Upper lobe of right lung (tissue), 1 donor: ENCODE measurements around the gene MYO1G. TPM values are rescaled to one million over a fixed set of nuclear protein-coding genes. Genes with fewer than 3 reads are reported as not detected.

Experiments used
- ATAC-seq: fragments of 200-7000 bp; cut with Tn5 transposase; one replicate; pipeline ENCODE4 v1.9.1; 2020; ENCODE audit warnings: mild to moderate bottlenecking, moderate library complexity
- DNase-seq: peaks from one replicate; pipeline ENCODE4 v3.0.0-alpha.2; 2020
- H3K27ac ChIP-seq: fragments of 200-600 bp; one replicate; pipeline ENCODE4 v1.8.0; 2022
- H3K27me3 ChIP-seq: fragments of 200-600 bp; one replicate; pipeline ENCODE4 v1.8.0; 2022; ENCODE audit warnings: mild to moderate bottlenecking
- H3K36me3 ChIP-seq: fragments of 200-600 bp; one replicate; pipeline ENCODE4 v1.8.0; 2022
- H3K4me1 ChIP-seq: fragments of 200-600 bp; one replicate; pipeline ENCODE4 v1.8.0; 2022
- H3K4me3 ChIP-seq: fragments of 200-600 bp; one replicate; pipeline ENCODE4 v1.8.0; 2022; ENCODE audit warnings: mild to moderate bottlenecking
- H3K9me3 ChIP-seq: fragments of 200-600 bp; one replicate; pipeline ENCODE4 v1.8.0; 2022
- intact Hi-C: fragments of 100-400 bp; cut with DNase I; formaldehyde crosslinking; loops from one replicate; pipeline ENCODE4 v1.11.0; 2022
- total RNA-seq: library from RNA; stranded (reverse); fragmentation: NEBNext Ultra II Directional; extraction: Animal tissue kit (Norgen Biotek cat#: 25700); gene quantifications from one replicate; pipeline ENCODE4 v1.2.1, GENCODE V29; 2021
- TF ChIP-seq, protein P1 (sequence below): fragments of 200-600 bp; IDR thresholded peaks from one replicate; pipeline ENCODE4 v1.8.0; 2022; ENCODE audit warnings: antibody characterized with exemption
- donor health status: DM: no; HTN: yes; CAD: no; lungs with severe emphysema.

The MYO1G gene
- total RNA-seq, 1 donor from 2014 or later = 21.0 TPM

DNA sequence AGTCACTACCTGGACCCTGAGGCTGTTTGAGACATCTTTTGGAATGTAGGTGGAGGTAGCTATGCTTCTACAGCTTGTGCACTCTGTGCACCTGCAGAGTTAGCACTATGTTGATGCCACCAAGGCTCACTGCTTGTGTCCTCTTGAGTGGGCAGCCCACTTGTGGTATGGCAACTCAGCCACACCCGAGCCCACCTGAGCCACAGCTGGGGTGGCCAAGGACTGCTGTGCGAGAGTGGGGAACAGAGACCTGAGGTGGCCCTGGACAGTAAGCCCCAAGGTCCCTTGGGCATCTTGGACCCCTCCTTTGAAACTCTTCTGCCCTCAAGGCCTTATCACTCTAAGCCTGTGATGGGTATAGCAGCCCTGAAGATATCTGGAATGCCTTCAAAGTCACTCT, 25.7 kb downstream of the MYO1G start:
- H3K36me3 ChIP-seq = no peaks in the 10 kb centered on the region
- ATAC-seq (no peak), DNase-seq (no peak)
- H3K4me3 ChIP-seq = no peak overlapping the region
- intact Hi-C loops = no loop called here
- no peaks in the 10 kb centered on the region for H3K4me1 ChIP-seq
- TF ChIP-seq, protein P1, sequence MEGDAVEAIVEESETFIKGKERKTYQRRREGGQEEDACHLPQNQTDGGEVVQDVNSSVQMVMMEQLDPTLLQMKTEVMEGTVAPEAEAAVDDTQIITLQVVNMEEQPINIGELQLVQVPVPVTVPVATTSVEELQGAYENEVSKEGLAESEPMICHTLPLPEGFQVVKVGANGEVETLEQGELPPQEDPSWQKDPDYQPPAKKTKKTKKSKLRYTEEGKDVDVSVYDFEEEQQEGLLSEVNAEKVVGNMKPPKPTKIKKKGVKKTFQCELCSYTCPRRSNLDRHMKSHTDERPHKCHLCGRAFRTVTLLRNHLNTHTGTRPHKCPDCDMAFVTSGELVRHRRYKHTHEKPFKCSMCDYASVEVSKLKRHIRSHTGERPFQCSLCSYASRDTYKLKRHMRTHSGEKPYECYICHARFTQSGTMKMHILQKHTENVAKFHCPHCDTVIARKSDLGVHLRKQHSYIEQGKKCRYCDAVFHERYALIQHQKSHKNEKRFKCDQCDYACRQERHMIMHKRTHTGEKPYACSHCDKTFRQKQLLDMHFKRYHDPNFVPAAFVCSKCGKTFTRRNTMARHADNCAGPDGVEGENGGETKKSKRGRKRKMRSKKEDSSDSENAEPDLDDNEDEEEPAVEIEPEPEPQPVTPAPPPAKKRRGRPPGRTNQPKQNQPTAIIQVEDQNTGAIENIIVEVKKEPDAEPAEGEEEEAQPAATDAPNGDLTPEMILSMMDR = no peak
- H3K9me3 ChIP-seq = no peaks in the 10 kb centered on the region
- H3K27me3 ChIP-seq = no peaks in the 10 kb centered on the region
- H3K27ac ChIP-seq = no peak overlapping the region

- Histone ChIP-seq H3K27ac (no peak overlapping the region), H3K9me3 (no peaks in the 10 kb centered on the region), H3K4me1 (no peaks in the 10 kb centered on the region), H3K27me3 (no peaks in the 10 kb centered on the region), H3K4me3 (no peak overlapping the region), H3K36me3 (no peaks in the 10 kb centered on the region)
- DNase-seq (no peak), ATAC-seq (no peak)
- TF ChIP-seq, protein P1 = no peak
- intact Hi-C loops = no loop called here
These were observed 29.5 kb downstream of the MYO1G start for GRCh38 chr7:44949303-44949702.

DNA sequence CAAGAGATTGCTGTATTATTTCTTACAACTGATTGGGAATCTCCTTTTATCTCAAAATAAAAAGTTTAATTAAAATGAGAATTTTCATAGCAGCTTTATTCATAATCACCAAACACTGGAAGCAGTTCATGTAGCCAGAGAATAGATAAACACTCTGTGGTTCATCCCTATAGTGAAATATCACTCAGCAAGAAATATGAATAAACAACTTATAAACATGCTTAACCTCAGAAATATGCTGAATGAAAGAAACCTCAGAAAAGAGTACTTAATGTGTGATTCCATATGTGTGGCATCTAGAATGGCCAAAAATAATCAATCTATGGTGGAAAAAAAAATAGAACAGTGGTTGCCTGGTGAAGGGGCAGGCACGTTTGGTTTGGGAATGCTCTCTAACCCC, 33.3 kb downstream of the MYO1G start:
- Histone ChIP-seq H3K36me3 (no peaks in the 10 kb centered on the region), H3K9me3 (no peaks in the 10 kb centered on the region), H3K27ac (no peak overlapping the region), H3K4me3 (no peak overlapping the region), H3K4me1 (no peaks in the 10 kb centered on the region), H3K27me3 (no peaks in the 10 kb centered on the region)
- no peak for DNase-seq
- TF ChIP-seq, protein P1 = no peak
- intact Hi-C loops = no loop called here
- ATAC-seq = no peak

- intact Hi-C loops = no loop called here
- ATAC-seq (no peak), DNase-seq (no peak)
- H3K4me3 ChIP-seq = no peak overlapping the region
- no peaks in the 10 kb centered on the region for H3K4me1 ChIP-seq
- no peak overlapping the region for H3K27ac ChIP-seq
- TF ChIP-seq, protein P1 = no peak
- no peaks in the 10 kb centered on the region for H3K27me3 ChIP-seq
- H3K9me3 ChIP-seq = no peaks in the 10 kb centered on the region
- H3K36me3 ChIP-seq = no peaks in the 10 kb centered on the region
These were observed 34.0 kb downstream of the MYO1G start for GRCh38 chr7:44944821-44945220.

DNA sequence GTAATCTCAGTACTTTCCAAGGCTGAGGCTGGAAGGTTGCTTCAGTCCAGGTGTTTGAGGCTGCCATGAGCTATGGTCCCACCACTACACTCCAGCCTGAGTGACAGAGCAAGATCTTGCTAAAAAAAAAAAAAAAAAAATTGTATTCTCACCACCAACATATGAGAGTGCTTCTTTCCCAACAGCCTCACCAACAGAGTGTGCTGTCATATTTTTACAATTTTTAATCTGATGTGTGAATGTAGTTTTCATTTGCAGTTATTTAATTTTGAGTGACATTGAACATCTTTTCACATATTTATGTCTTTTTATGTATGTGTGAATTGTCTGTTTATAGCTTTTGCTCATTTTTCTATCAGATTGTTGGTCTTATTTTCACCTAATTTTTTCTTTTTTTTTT, 35.2 kb downstream of the MYO1G start:
- intact Hi-C loops = no loop called here

More for the DNA sequence above, 35.2 kb downstream of the MYO1G start:
- no peaks in the 10 kb centered on the region for H3K4me1 ChIP-seq
- TF ChIP-seq, protein P1 = no peak
- H3K9me3 ChIP-seq = no peaks in the 10 kb centered on the region
- H3K27ac ChIP-seq = no peak overlapping the region
- H3K4me3 ChIP-seq = no peak overlapping the region
- H3K36me3 ChIP-seq = no peaks in the 10 kb centered on the region
- H3K27me3 ChIP-seq = no peaks in the 10 kb centered on the region
- DNase-seq (no peak), ATAC-seq (no peak)
